K562 (cell line): ENCODE data around the gene PIP5K1B. TPM values are rescaled to one million over a fixed set of nuclear protein-coding genes. Genes with fewer than 3 reads are reported as not detected.

Experiments used
- ASH1L ChIP-seq: fragments of 450-650 bp; IDR thresholded peaks from 2 replicates; pipeline ENCODE4 v1.6.1; 2018; ENCODE audit warnings: borderline replicate concordance, mild to moderate bottlenecking, low read depth; ENCODE audit not compliant: partially characterized antibody
- BRD9 ChIP-seq: fragments of 450-650 bp; IDR thresholded peaks from 2 replicates; pipeline ENCODE4 v1.6.1; 2018; ENCODE audit warnings: low read depth; ENCODE audit not compliant: partially characterized antibody
- CHCHD3 ChIP-seq: fragments of 250-450 bp; sonication (Bioruptor Pico); IDR thresholded peaks from 2 replicates; pipeline ENCODE4 v2.1.2; 2022; ENCODE audit warnings: mild to moderate bottlenecking
- CSDE1 ChIP-seq, 2 experiments: fragments of 450-650 bp; IDR thresholded peaks; 2 replicates each; pipeline ENCODE4 v1.6.1; 2016; ENCODE audit warnings: mild to moderate bottlenecking in 1 of 2
- DLX4 ChIP-seq: fragments of 250-450 bp; sonication (Bioruptor Pico); IDR thresholded peaks from 2 replicates; pipeline ENCODE4 v1.6.1; 2021; ENCODE audit warnings: mild to moderate bottlenecking
- MAFF ChIP-seq: IDR thresholded peaks from 2 replicates; pipeline ENCODE4 v1.6.1; 2012; ENCODE audit warnings: low read length, improper control_type of control experiment
- MXI1 ChIP-seq: IDR thresholded peaks from 2 replicates; pipeline ENCODE4 v1.6.1; 2011; ENCODE audit warnings: low read depth, mild to moderate bottlenecking, improper control_type of control experiment, low read length
- NKRF ChIP-seq: fragments of 450-650 bp; IDR thresholded peaks from 2 replicates; pipeline ENCODE4 v1.6.1; 2016; ENCODE audit warnings: borderline replicate concordance
- PHF21A ChIP-seq: fragments of 450-650 bp; IDR thresholded peaks from 2 replicates; pipeline ENCODE4 v1.6.1; 2017; ENCODE audit warnings: low read depth, borderline replicate concordance
- PPARD ChIP-seq: fragments of 250-450 bp; sonication (Bioruptor Pico); IDR thresholded peaks from 2 replicates; pipeline ENCODE4 v1.8.0; 2022; ENCODE audit warnings: inconsistent platforms, mild to moderate bottlenecking, moderate library complexity
- PRDM10 ChIP-seq: fragments of 450-650 bp; IDR thresholded peaks from 2 replicates; pipeline ENCODE4 v1.6.1; 2018; ENCODE audit not compliant: partially characterized antibody
- SIN3B ChIP-seq: fragments of 450-650 bp; IDR thresholded peaks from 2 replicates; pipeline ENCODE4 v1.6.1; 2017; ENCODE audit warnings: low read depth, mild to moderate bottlenecking, moderate library complexity
- SMARCB1 ChIP-seq: IDR thresholded peaks from 2 replicates; pipeline ENCODE4 v1.6.1; 2011; ENCODE audit warnings: improper control_type of control experiment, low read depth; ENCODE audit not compliant: insufficient read length
- THRB ChIP-seq: fragments of 450-650 bp; formaldehyde crosslinking; conservative IDR thresholded peaks from 2 replicates; pipeline ENCODE4 v1.4.0; 2022; ENCODE audit warnings: mild to moderate bottlenecking, missing genetic modification characterization
- TRIM25 ChIP-seq: fragments of 450-650 bp; IDR thresholded peaks from 2 replicates; pipeline ENCODE4 v1.7.0; 2016; ENCODE audit warnings: borderline replicate concordance
- ZBTB1 ChIP-seq: sonication (generic); formaldehyde crosslinking; IDR thresholded peaks from 2 replicates; pipeline ENCODE4 v1.8.1; 2023; ENCODE audit warnings: missing genetic modification reagents, low read depth, mild to moderate bottlenecking, borderline replicate concordance
- ZEB2 ChIP-seq: fragments of 450-650 bp; IDR thresholded peaks from 2 replicates; pipeline ENCODE4 v1.6.1; 2016
- ZNF143 ChIP-seq: sonication (generic); formaldehyde crosslinking; IDR thresholded peaks from 2 replicates; pipeline ENCODE4 v1.9.0; 2022; ENCODE audit warnings: mild to moderate bottlenecking, missing genetic modification reagents
- ZNF232 ChIP-seq: sonication (generic); formaldehyde crosslinking; IDR thresholded peaks from 2 replicates; pipeline ENCODE4 v1.8.0; 2022; ENCODE audit warnings: mild to moderate bottlenecking, missing genetic modification reagents
- ZNF445 ChIP-seq: fragments of 250-450 bp; sonication (Bioruptor Pico); IDR thresholded peaks from 2 replicates; pipeline ENCODE4 v1.4.0; 2020; ENCODE audit warnings: low read depth, mild to moderate bottlenecking, moderate library complexity
- polyA plus RNA-seq, 8 experiments: library from polyadenylated mRNA; depleted of rRNA in 4 of 8; stranded (reverse) in 5 of 8; unstranded in 3 of 8; fragments of >200 nt; fragmentation: Nextera tagmentation in 2 of 8; fragmentation: Illumina TruSeq in 1 of 8; extraction: Ambion mirVana in 2 of 8; extraction: Trizol in 1 of 8; gene quantifications; 2 replicates each; pipeline versions ENCODE4 v1.2.1 to v1.2.3, GENCODE V29; 2011 to 2014; ENCODE audit warnings: inconsistent platforms in 1 of 8, missing spikeins in 1 of 8
- total RNA-seq, 7 experiments: library from RNA; depleted of rRNA in 6 of 7; stranded (reverse); fragments of >200 nt in 6 of 7; fragmentation: Illumina TruSeq in 2 of 7; extraction: Trizol in 2 of 7; gene quantifications; 2 replicates each; pipeline versions ENCODE4 v1.2.1 to v1.2.3, GENCODE V29; 2011 to 2021; ENCODE audit warnings: low replicate concordance in 1 of 7

The PIP5K1B gene
- total and polyA plus RNA-seq, 9 of the 15 experiments (the other 6 are each of a cell fraction or from before 2014, with no cell fraction given) = 3.1 to 12.9 (median 7.4) TPM

GRCh38 chr9:68720656-68721313, 15.7 kb downstream of the PIP5K1B start (continued):
- peak; percentile 42 for TF ChIP-seq PRDM10
- TF ChIP-seq CHCHD3 (CRISPR knock-in tag) = no peak
- TF ChIP-seq SIN3B = no peak
- no peak for TF ChIP-seq PPARD (CRISPR knock-in tag)
- TF ChIP-seq ZNF143 (CRISPR knock-in tag) = no peak
- TF ChIP-seq TRIM25 = no peak
- TF ChIP-seq ZNF445 (CRISPR knock-in tag) = no peak
- no peak for TF ChIP-seq NKRF
- no peak for TF ChIP-seq CSDE1 (IDR thresholded peaks at IDR 0.05)
- no peak for TF ChIP-seq BRD9
- TF ChIP-seq THRB = no peak
- no peak for TF ChIP-seq ZEB2
- no peak for TF ChIP-seq PHF21A
- no peak for TF ChIP-seq ZBTB1 (CRISPR knock-in tag)
- no peak for TF ChIP-seq SMARCB1
- no peak for TF ChIP-seq MXI1
- TF ChIP-seq ASH1L = no peak
- no peak for TF ChIP-seq ZNF232 (CRISPR knock-in tag)
- TF ChIP-seq MAFF = no peak
- TF ChIP-seq DLX4 (CRISPR knock-in tag) = no peak
